ENCODE measurements around the gene B4GALNT4. TPM values are rescaled to one million over a fixed set of nuclear protein-coding genes. Genes with fewer than 3 reads are reported as not detected.

B4GALNT4 gene
- total and polyA plus RNA-seq, 2 of the 13 experiments (the other 11 are each of a cell fraction or from before 2014, with no cell fraction given), result 30.5 to 50.1 TPM

DNA sequence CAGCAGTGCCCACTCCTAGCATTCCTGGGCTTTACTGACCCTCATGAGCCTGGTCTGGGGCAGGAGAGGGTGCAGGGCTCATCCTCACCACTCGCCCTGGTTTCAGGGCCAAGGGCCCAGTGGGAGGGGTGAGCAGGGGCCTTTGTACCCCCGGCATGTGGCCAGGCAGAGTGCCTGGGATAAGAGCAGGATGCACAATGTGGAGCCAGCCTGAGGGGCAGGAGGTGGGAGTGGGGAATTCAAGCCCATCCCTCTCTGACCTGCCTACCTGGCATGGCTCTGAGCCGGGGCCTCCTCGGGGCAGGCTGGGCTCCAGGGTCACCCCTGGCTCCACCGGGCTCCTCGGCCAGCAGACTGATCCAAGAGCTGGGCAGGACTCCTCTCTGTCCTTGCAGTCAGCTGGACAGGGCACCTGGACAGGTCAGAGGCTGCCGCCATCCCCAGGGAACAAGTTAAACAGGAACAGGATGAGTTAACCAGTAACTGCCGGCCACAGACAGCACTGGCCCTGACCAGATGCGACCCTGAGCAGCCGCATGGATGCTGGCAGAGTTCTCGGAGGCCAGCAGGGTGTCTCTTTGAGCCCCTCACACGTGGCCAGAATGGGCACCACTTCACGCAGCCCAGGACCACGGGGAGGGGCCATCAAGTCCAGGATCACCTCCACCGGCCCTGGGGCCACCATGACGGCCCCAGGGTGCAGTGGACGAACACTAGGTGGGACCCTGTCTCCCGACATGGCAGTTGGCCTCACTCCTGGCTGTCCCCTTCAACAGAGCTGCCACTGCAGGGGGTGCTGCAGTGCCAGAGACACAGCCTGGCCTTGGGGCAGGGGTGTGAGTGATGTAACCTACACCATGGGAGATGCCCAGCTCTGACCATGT is 40.5 kb downstream of the B4GALNT4 start (continued):
- TF ChIP-seq BCLAF1 (IDR thresholded peaks at IDR 0.05) (no peak), IKZF4 (CRISPR knock-in tag; IDR thresholded peaks at IDR 0.05; ENCODE audit: borderline replicate concordance, low read depth, not compliant biosample characterization) (no peak), SP1 (IDR thresholded peaks at IDR 0.05) (no peak), SP1 (CRISPR knock-in tag; IDR thresholded peaks at IDR 0.05) (0 out of 2 replicates have a peak, but pooled peaks have one; percentile 18), MTA1 (CRISPR knock-in tag; IDR thresholded peaks at IDR 0.05; ENCODE audit: borderline replicate concordance) (peak; percentile 57; the same call in 1 of the 2 replicates), ZNF720 (CRISPR knock-in tag; IDR thresholded peaks at IDR 0.05) (no peak), MAFK (conservative IDR thresholded peaks at IDR 0.05 in 1 of 2, IDR thresholded peaks at IDR 0.05 in 1 of 2; ENCODE audit: low read length in 2 of 2) (no peak), GATAD1 (CRISPR knock-in tag; IDR thresholded peaks at IDR 0.05) (no peak), ZNF570 (CRISPR knock-in tag; IDR thresholded peaks at IDR 0.05; ENCODE audit: borderline replicate concordance) (no peak), THAP11 (CRISPR knock-in tag; IDR thresholded peaks at IDR 0.05) (no peak), ZNF546 (CRISPR knock-in tag; conservative IDR thresholded peaks at IDR 0.05) (no peak), ZBTB14 (CRISPR knock-in tag; IDR thresholded peaks at IDR 0.05) (no peak), GTF2F1 (IDR thresholded peaks at IDR 0.05; ENCODE audit: low read length) (no peak), ZNF136 (CRISPR knock-in tag; IDR thresholded peaks at IDR 0.05; ENCODE audit: low read depth) (no peak), GTF3A (CRISPR knock-in tag; conservative IDR thresholded peaks at IDR 0.05) (peak; percentile 37; the same call in 1 of the 2 replicates), ZMYM2 (CRISPR knock-in tag; IDR thresholded peaks at IDR 0.05) (no peak), ZFAT (CRISPR knock-in tag; conservative IDR thresholded peaks at IDR 0.05) (no peak), HOXA3 (CRISPR knock-in tag; IDR thresholded peaks at IDR 0.05) (peak; percentile 78; the same call in 1 of the 2 replicates)
- TF ChIP-seq, protein P1, sequence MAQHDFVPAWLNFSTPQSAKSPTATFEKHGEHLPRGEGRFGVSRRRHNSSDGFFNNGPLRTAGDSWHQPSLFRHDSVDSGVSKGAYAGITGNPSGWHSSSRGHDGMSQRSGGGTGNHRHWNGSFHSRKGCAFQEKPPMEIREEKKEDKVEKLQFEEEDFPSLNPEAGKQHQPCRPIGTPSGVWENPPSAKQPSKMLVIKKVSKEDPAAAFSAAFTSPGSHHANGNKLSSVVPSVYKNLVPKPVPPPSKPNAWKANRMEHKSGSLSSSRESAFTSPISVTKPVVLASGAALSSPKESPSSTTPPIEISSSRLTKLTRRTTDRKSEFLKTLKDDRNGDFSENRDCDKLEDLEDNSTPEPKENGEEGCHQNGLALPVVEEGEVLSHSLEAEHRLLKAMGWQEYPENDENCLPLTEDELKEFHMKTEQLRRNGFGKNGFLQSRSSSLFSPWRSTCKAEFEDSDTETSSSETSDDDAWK (CRISPR knock-in tag; IDR thresholded peaks at IDR 0.05), result no peak
- TF ChIP-seq, protein P2, sequence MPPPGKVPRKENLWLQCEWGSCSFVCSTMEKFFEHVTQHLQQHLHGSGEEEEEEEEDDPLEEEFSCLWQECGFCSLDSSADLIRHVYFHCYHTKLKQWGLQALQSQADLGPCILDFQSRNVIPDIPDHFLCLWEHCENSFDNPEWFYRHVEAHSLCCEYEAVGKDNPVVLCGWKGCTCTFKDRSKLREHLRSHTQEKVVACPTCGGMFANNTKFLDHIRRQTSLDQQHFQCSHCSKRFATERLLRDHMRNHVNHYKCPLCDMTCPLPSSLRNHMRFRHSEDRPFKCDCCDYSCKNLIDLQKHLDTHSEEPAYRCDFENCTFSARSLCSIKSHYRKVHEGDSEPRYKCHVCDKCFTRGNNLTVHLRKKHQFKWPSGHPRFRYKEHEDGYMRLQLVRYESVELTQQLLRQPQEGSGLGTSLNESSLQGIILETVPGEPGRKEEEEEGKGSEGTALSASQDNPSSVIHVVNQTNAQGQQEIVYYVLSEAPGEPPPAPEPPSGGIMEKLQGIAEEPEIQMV (CRISPR knock-in tag; IDR thresholded peaks at IDR 0.05; ENCODE audit: low read depth), result no peak; the same call in 1 of the 2 replicates
- TF ChIP-seq, protein P3, sequence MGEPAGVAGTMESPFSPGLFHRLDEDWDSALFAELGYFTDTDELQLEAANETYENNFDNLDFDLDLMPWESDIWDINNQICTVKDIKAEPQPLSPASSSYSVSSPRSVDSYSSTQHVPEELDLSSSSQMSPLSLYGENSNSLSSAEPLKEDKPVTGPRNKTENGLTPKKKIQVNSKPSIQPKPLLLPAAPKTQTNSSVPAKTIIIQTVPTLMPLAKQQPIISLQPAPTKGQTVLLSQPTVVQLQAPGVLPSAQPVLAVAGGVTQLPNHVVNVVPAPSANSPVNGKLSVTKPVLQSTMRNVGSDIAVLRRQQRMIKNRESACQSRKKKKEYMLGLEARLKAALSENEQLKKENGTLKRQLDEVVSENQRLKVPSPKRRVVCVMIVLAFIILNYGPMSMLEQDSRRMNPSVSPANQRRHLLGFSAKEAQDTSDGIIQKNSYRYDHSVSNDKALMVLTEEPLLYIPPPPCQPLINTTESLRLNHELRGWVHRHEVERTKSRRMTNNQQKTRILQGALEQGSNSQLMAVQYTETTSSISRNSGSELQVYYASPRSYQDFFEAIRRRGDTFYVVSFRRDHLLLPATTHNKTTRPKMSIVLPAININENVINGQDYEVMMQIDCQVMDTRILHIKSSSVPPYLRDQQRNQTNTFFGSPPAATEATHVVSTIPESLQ (CRISPR knock-in tag; conservative IDR thresholded peaks at IDR 0.05), result no peak
